ENCODE data around the gene FARS2. TPM values are rescaled to one million over a fixed set of nuclear protein-coding genes. Genes with fewer than 3 reads are reported as not detected.
A peak's percentile ranks its signal among the peaks of the same experiment; 100 is the strongest.

The FARS2 gene
- polyA plus RNA-seq, 2 of the 4 experiments (the other 2 are of a cell fraction): 12.9 to 17.5 TPM

DNA sequence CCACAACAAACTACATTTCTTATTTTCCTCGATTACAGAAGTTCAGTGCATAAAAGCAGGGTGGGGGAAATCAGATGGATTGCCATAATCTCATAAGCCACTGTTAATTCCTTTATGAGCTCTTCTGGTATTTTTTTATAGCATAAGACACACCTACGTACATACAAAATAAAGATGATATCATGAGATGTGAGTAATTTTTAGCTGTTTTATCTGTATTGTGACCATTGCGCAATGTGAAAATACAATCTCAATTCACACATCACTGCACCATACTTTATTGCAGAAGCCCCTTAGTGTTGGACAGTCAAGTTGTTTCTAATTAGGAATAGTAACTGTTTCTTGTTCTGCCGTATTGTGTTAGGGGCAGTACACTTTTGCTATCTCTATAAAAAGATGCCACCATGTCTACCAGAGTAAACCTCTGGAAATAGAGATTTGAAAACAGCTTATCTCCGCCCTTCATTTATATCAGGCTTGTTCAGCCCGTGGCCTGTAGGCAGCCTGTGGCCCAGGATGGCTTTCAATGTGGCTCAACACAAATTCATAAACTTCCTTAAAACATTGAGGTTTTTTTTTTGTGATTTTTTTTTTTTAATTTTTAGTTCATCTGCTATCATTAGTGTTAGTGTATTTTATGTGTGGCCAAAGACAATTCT lies 90.4 kb downstream of the FARS2 start:
- FAIRE-seq: no peak
- no peaks in the 10 kb centered on the region for H3K9me3 ChIP-seq
- no peak overlapping the region for H3K27ac ChIP-seq
- no peak overlapping the region for H3K4me2 ChIP-seq
- CTCF ChIA-PET: no interaction called here
- TF ChIP-seq CEBPB (IDR thresholded peaks at IDR 0.05) (peak; percentile 64 to 72; a peak in 3 of 4 replicates), BHLHE40 (IDR thresholded peaks at IDR 0.05; ENCODE audit: low read depth, low read length) (no peak)
- WGBS (ENCODE audit: missing lambda C conversion rate): 91% methylated on average over 6 of the region's 6 CpGs
- no peak for ATAC-seq
- no peak overlapping the region for H3K4me3 ChIP-seq
- POLR2A ChIA-PET: no interaction called here
- no peak for DNase-seq (ENCODE audit: low read depth in 1 of 2, low spot score in 1 of 2)
- H3K4me1 ChIP-seq: no peaks in the 10 kb centered on the region

DNA sequence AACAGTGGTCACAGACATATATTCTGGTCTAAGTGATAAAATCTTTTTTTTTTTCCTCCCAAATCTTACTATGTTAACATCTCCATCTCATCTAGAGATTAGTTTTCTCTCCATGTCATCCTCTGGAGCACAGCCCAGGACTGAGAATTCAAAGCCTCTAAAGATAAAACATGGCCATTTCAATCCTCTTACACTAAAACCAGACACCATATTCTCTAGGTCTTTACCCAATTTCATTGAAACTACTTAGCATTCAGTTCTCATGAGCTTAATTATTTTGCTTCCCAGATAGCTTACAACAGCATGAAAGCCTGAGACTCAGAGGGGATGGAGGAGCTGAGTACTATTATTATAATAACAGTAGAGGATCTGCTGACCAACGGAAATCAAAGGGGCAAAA lies 92.7 kb downstream of the FARS2 start:
- DNase-seq (ENCODE audit: low read depth in 1 of 2, low spot score in 1 of 2) (no peak), FAIRE-seq (no peak), ATAC-seq (no peak)
- Histone ChIP-seq H3K4me2 (no peak overlapping the region), H3K9me3 (no peaks in the 10 kb centered on the region), H3K27ac (no peak overlapping the region), H3K4me1 (no peaks in the 10 kb centered on the region), H3K4me3 (no peak overlapping the region)
- POLR2A ChIA-PET: no interaction called here
- WGBS (ENCODE audit: missing lambda C conversion rate): 88% methylated on average over 1 of the region's 1 CpG
- no peak for TF ChIP-seq RNF2 (IDR thresholded peaks at IDR 0.05; ENCODE audit: borderline replicate concordance, low read depth)
- TF ChIP-seq, protein P1, sequence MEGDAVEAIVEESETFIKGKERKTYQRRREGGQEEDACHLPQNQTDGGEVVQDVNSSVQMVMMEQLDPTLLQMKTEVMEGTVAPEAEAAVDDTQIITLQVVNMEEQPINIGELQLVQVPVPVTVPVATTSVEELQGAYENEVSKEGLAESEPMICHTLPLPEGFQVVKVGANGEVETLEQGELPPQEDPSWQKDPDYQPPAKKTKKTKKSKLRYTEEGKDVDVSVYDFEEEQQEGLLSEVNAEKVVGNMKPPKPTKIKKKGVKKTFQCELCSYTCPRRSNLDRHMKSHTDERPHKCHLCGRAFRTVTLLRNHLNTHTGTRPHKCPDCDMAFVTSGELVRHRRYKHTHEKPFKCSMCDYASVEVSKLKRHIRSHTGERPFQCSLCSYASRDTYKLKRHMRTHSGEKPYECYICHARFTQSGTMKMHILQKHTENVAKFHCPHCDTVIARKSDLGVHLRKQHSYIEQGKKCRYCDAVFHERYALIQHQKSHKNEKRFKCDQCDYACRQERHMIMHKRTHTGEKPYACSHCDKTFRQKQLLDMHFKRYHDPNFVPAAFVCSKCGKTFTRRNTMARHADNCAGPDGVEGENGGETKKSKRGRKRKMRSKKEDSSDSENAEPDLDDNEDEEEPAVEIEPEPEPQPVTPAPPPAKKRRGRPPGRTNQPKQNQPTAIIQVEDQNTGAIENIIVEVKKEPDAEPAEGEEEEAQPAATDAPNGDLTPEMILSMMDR (IDR thresholded peaks at IDR 0.05): no peak
- no peak for TF ChIP-seq FOSB (CRISPR knock-in tag; IDR thresholded peaks at IDR 0.05)
- TF ChIP-seq SREBF2 (IDR thresholded peaks at IDR 0.05): no peak
- no peak for TF ChIP-seq HOXB13 (CRISPR knock-in tag; IDR thresholded peaks at IDR 0.05; ENCODE audit: low read depth)
- TF ChIP-seq ZNF302 (CRISPR knock-in tag; IDR thresholded peaks at IDR 0.05): no peak
- TF ChIP-seq, protein P2, sequence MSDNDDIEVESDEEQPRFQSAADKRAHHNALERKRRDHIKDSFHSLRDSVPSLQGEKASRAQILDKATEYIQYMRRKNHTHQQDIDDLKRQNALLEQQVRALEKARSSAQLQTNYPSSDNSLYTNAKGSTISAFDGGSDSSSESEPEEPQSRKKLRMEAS (IDR thresholded peaks at IDR 0.05): no peak
- no peak for TF ChIP-seq MAFK (IDR thresholded peaks at IDR 0.05; ENCODE audit: partially characterized antibody)
- no peak for TF ChIP-seq FOXS1 (CRISPR knock-in tag; IDR thresholded peaks at IDR 0.05)
- TF ChIP-seq NFE2L2 (conservative IDR thresholded peaks at IDR 0.05; ENCODE audit: low read length): no peak
- TF ChIP-seq, protein P3, sequence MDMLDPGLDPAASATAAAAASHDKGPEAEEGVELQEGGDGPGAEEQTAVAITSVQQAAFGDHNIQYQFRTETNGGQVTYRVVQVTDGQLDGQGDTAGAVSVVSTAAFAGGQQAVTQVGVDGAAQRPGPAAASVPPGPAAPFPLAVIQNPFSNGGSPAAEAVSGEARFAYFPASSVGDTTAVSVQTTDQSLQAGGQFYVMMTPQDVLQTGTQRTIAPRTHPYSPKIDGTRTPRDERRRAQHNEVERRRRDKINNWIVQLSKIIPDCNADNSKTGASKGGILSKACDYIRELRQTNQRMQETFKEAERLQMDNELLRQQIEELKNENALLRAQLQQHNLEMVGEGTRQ (IDR thresholded peaks at IDR 0.05): no peak
- TF ChIP-seq NR3C1 (IDR thresholded peaks at IDR 0.05): no peak
- no peak for TF ChIP-seq HOXA7 (CRISPR knock-in tag; IDR thresholded peaks at IDR 0.05)
- no peak for TF ChIP-seq BHLHE40 (IDR thresholded peaks at IDR 0.05; ENCODE audit: low read depth, low read length)
- CTCF ChIA-PET: interaction anchor here (0.7 kb wide), 1 partner anchor 210 kb away, joined by 4 read pairs; no protein-coding TSS in a partner anchor

DNA sequence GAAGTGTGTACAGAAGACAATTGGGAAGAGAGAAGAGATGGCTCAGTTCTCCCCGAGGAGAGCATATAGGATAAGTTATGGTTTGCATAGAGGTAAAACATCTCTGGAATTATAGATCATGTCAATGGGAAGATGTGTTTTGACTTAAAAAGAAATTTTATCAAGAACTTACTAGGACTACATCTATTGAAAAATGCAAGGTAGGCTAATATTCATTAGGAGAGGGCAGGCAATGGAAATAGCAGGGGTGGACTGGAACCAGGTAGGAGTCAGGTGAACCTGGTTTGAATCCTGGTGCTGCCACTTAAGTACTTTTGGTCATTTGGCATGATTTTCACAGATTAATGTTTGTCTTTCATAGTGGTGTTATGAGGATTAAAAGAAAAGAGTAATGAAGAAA lies 96.2 kb downstream of the FARS2 start:
- ChIA-PET CTCF (no interaction called here), POLR2A (no interaction called here)
- H3K4me2 ChIP-seq: no peak overlapping the region
- DNase-seq (ENCODE audit: low read depth in 1 of 2, low spot score in 1 of 2) (no peak), FAIRE-seq (no peak), ATAC-seq (no peak)
- H3K27ac ChIP-seq: no peak overlapping the region
- no peaks in the 10 kb centered on the region for H3K4me1 ChIP-seq
- H3K4me3 ChIP-seq: no peak overlapping the region
- 86% methylated on average over 1 of the region's 1 CpG for WGBS (ENCODE audit: missing lambda C conversion rate)
- TF ChIP-seq, protein P4, sequence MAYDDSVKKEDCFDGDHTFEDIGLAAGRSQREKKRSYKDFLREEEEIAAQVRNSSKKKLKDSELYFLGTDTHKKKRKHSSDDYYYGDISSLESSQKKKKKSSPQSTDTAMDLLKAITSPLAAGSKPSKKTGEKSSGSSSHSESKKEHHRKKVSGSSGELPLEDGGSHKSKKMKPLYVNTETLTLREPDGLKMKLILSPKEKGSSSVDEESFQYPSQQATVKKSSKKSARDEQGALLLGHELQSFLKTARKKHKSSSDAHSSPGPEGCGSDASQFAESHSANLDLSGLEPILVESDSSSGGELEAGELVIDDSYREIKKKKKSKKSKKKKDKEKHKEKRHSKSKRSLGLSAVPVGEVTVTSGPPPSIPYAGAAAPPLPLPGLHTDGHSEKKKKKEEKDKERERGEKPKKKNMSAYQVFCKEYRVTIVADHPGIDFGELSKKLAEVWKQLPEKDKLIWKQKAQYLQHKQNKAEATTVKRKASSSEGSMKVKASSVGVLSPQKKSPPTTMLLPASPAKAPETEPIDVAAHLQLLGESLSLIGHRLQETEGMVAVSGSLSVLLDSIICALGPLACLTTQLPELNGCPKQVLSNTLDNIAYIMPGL (CRISPR knock-in tag; IDR thresholded peaks at IDR 0.05; ENCODE audit: borderline replicate concordance): no peak
- no peak for TF ChIP-seq ZNF302 (CRISPR knock-in tag; IDR thresholded peaks at IDR 0.05)
- TF ChIP-seq SMC3 (IDR thresholded peaks at IDR 0.05): no peak
- TF ChIP-seq KDM1A (IDR thresholded peaks at IDR 0.05; ENCODE audit: low read depth): no peak
- TF ChIP-seq FOXS1 (CRISPR knock-in tag; IDR thresholded peaks at IDR 0.05): no peak
- no peak for TF ChIP-seq ZC3H11A (IDR thresholded peaks at IDR 0.05)
- no peak for TF ChIP-seq CBX8 (IDR thresholded peaks at IDR 0.05)
- no peaks in the 10 kb centered on the region for H3K9me3 ChIP-seq

Measured in A549 (cell line).